Measurements from ENCODE around the gene CDHR3.

DNA sequence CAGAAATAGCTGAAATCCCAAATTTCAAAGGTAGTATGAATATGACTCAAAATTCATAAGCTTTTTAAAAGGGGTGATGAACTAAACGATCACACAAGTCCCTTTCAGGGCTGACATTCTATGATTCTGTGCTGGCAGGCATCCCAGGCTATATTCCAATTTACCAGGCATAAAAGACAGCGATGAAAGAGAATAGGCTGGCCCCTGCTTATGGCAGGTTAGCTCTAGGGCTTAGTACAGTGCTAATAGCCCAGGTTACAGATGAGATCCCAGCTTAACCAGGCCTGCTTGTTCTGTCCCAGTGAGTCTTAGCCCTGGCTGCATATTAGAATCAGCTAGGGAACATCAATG, 56.4 kb downstream of the CDHR3 start:
- TF ChIP-seq, protein P1, sequence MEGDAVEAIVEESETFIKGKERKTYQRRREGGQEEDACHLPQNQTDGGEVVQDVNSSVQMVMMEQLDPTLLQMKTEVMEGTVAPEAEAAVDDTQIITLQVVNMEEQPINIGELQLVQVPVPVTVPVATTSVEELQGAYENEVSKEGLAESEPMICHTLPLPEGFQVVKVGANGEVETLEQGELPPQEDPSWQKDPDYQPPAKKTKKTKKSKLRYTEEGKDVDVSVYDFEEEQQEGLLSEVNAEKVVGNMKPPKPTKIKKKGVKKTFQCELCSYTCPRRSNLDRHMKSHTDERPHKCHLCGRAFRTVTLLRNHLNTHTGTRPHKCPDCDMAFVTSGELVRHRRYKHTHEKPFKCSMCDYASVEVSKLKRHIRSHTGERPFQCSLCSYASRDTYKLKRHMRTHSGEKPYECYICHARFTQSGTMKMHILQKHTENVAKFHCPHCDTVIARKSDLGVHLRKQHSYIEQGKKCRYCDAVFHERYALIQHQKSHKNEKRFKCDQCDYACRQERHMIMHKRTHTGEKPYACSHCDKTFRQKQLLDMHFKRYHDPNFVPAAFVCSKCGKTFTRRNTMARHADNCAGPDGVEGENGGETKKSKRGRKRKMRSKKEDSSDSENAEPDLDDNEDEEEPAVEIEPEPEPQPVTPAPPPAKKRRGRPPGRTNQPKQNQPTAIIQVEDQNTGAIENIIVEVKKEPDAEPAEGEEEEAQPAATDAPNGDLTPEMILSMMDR (tag by site-specific recombination; IDR thresholded peaks at IDR 0.05): no peak
- TF ChIP-seq SETDB1 (IDR thresholded peaks at IDR 0.05; ENCODE audit: insufficient read length, low read length) (no peak), KLF9 (tag by site-specific recombination; IDR thresholded peaks at IDR 0.05; ENCODE audit: low read depth) (no peak), ZNF561 (tag by site-specific recombination; IDR thresholded peaks at IDR 0.05; ENCODE audit: borderline replicate concordance) (no peak), ZNF133 (tag by site-specific recombination; IDR thresholded peaks at IDR 0.05) (no peak), ZNF837 (tag by site-specific recombination; IDR thresholded peaks at IDR 0.05) (no peak), SP2 (tag by site-specific recombination; IDR thresholded peaks at IDR 0.05) (no peak), ZNF623 (tag by site-specific recombination; IDR thresholded peaks at IDR 0.05) (no peak), GFI1B (tag by site-specific recombination; IDR thresholded peaks at IDR 0.05) (no peak)
- TF ChIP-seq, protein P2, sequence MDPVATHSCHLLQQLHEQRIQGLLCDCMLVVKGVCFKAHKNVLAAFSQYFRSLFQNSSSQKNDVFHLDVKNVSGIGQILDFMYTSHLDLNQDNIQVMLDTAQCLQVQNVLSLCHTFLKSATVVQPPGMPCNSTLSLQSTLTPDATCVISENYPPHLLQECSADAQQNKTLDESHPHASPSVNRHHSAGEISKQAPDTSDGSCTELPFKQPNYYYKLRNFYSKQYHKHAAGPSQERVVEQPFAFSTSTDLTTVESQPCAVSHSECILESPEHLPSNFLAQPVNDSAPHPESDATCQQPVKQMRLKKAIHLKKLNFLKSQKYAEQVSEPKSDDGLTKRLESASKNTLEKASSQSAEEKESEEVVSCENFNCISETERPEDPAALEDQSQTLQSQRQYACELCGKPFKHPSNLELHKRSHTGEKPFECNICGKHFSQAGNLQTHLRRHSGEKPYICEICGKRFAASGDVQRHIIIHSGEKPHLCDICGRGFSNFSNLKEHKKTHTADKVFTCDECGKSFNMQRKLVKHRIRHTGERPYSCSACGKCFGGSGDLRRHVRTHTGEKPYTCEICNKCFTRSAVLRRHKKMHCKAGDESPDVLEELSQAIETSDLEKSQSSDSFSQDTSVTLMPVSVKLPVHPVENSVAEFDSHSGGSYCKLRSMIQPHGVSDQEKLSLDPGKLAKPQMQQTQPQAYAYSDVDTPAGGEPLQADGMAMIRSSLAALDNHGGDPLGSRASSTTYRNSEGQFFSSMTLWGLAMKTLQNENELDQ (tag by site-specific recombination; IDR thresholded peaks at IDR 0.05; ENCODE audit: low read depth): no peak
- TF ChIP-seq, protein P3, sequence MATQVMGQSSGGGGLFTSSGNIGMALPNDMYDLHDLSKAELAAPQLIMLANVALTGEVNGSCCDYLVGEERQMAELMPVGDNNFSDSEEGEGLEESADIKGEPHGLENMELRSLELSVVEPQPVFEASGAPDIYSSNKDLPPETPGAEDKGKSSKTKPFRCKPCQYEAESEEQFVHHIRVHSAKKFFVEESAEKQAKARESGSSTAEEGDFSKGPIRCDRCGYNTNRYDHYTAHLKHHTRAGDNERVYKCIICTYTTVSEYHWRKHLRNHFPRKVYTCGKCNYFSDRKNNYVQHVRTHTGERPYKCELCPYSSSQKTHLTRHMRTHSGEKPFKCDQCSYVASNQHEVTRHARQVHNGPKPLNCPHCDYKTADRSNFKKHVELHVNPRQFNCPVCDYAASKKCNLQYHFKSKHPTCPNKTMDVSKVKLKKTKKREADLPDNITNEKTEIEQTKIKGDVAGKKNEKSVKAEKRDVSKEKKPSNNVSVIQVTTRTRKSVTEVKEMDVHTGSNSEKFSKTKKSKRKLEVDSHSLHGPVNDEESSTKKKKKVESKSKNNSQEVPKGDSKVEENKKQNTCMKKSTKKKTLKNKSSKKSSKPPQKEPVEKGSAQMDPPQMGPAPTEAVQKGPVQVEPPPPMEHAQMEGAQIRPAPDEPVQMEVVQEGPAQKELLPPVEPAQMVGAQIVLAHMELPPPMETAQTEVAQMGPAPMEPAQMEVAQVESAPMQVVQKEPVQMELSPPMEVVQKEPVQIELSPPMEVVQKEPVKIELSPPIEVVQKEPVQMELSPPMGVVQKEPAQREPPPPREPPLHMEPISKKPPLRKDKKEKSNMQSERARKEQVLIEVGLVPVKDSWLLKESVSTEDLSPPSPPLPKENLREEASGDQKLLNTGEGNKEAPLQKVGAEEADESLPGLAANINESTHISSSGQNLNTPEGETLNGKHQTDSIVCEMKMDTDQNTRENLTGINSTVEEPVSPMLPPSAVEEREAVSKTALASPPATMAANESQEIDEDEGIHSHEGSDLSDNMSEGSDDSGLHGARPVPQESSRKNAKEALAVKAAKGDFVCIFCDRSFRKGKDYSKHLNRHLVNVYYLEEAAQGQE (tag by site-specific recombination; IDR thresholded peaks at IDR 0.05): no peak
- TF ChIP-seq, protein P4, sequence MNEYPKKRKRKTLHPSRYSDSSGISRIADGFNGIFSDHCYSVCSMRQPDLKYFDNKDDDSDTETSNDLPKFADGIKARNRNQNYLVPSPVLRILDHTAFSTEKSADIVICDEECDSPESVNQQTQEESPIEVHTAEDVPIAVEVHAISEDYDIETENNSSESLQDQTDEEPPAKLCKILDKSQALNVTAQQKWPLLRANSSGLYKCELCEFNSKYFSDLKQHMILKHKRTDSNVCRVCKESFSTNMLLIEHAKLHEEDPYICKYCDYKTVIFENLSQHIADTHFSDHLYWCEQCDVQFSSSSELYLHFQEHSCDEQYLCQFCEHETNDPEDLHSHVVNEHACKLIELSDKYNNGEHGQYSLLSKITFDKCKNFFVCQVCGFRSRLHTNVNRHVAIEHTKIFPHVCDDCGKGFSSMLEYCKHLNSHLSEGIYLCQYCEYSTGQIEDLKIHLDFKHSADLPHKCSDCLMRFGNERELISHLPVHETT (tag by site-specific recombination; IDR thresholded peaks at IDR 0.05): no peak
- TF ChIP-seq, protein P5, sequence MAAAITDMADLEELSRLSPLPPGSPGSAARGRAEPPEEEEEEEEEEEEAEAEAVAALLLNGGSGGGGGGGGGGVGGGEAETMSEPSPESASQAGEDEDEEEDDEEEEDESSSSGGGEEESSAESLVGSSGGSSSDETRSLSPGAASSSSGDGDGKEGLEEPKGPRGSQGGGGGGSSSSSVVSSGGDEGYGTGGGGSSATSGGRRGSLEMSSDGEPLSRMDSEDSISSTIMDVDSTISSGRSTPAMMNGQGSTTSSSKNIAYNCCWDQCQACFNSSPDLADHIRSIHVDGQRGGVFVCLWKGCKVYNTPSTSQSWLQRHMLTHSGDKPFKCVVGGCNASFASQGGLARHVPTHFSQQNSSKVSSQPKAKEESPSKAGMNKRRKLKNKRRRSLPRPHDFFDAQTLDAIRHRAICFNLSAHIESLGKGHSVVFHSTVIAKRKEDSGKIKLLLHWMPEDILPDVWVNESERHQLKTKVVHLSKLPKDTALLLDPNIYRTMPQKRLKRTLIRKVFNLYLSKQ (tag by site-specific recombination; IDR thresholded peaks at IDR 0.05; ENCODE audit: borderline replicate concordance): no peak

Measured in HEK293 (cell line).